Mononuclear cell (primary cell): ENCODE measurements around the gene EFCAB12. TPM values are rescaled to one million over a fixed set of nuclear protein-coding genes. Genes with fewer than 3 reads are reported as not detected.
"Not testable (repeated sequence)": the region's sequence is repeated elsewhere in the genome, so short reads cannot be mapped to it uniquely, and the experiment has no call there.

ENCODE experiments used
- H3K27me3 ChIP-seq: 2 replicates; pipeline ENCODE4 v1.6.0; 2011; ENCODE audit warnings: low read length, control low read depth; ENCODE audit not compliant: insufficient read depth
- H3K4me1 ChIP-seq: 2 replicates; pipeline ENCODE4 v1.5.1; 2011; ENCODE audit warnings: mild to moderate bottlenecking, low read length, control low read depth; ENCODE audit not compliant: insufficient read depth
- H3K4me3 ChIP-seq: 2 replicates; pipeline ENCODE4 v1.5.1; 2011; ENCODE audit warnings: mild to moderate bottlenecking, low read length, moderate library complexity
- H3K9me3 ChIP-seq: 2 replicates; pipeline ENCODE4 v1.5.1; 2011; ENCODE audit warnings: low read depth, mild to moderate bottlenecking, control low read depth, low read length
- total RNA-seq: library from RNA; depleted of rRNA; stranded (reverse); fragments of >200 nt; gene quantifications from one replicate; pipeline ENCODE4 v1.2.3, GENCODE V29; 2012

The EFCAB12 gene
- total RNA-seq, 1 donor, result 1.4 TPM

DNA sequence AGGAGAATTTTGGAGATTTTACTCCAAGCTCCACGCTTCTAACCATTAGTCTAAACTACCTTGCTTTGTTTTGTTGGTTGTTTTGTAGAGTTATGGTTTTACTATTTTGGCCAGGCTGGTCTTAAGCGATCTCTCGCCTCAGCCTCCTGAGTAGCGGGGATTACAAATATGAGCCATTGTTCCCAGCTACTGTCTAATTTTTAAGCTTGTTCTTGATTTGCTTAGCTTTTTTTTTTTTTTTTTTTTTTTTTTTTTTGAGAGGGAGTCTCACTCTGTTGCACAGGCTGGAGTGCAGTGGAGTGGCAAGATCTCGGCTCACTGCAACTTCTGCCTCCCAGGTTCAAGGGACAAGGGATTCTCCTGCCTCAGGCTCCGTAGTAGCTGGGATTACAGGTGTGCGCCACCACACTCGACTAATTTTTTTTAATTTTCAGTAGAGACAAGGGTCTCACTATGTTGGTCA lies 28.5 kb downstream of the EFCAB12 start:
- Histone ChIP-seq H3K27me3 (no peaks in the 10 kb centered on the region), H3K4me1 (peaks cover 22% of the 10 kb centered on the region), H3K9me3 (no peaks in the 10 kb centered on the region), H3K4me3 (peak overlapping the region; percentile 99)

GRCh38 chr3:129399145-129399894 lies 29.1 kb downstream of the EFCAB12 start:
- no peaks in the 10 kb centered on the region for H3K9me3 ChIP-seq
- no peaks in the 10 kb centered on the region for H3K27me3 ChIP-seq
- H3K4me3 ChIP-seq, result peak overlapping the region; percentile 99
- H3K4me1 ChIP-seq, result peaks cover 22% of the 10 kb centered on the region

- no peaks in the 10 kb centered on the region for H3K9me3 ChIP-seq
- H3K4me1 ChIP-seq, result peaks cover 22% of the 10 kb centered on the region
- H3K27me3 ChIP-seq, result no peaks in the 10 kb centered on the region
- H3K4me3 ChIP-seq, result peak overlapping the region; percentile 99
These were observed 29.7 kb downstream of the EFCAB12 start for GRCh38 chr3:129398803-129399144.

- H3K4me3 ChIP-seq, H3K27me3 ChIP-seq, H3K9me3 ChIP-seq: not testable (repeated sequence)
- peaks cover 16% of the 10 kb centered on the region for H3K4me1 ChIP-seq
These were observed 34.5 kb downstream of the EFCAB12 start for GRCh38 chr3:129393760-129394564.

- Histone ChIP-seq H3K9me3 (no peaks in the 10 kb centered on the region), H3K4me1 (peaks cover 10% of the 10 kb centered on the region), H3K4me3 (no peak overlapping the region), H3K27me3 (no peaks in the 10 kb centered on the region)
These were observed 35.2 kb downstream of the EFCAB12 start for GRCh38 chr3:129393271-129393670.

- H3K4me3 ChIP-seq, H3K4me1 ChIP-seq, H3K27me3 ChIP-seq, H3K9me3 ChIP-seq: not testable (repeated sequence)
These were observed 36.1 kb downstream of the EFCAB12 start for GRCh38 chr3:129392106-129392887.

- not testable (repeated sequence) for H3K4me1 ChIP-seq, H3K9me3 ChIP-seq, H3K4me3 ChIP-seq
These were observed 36.9 kb downstream of the EFCAB12 start for GRCh38 chr3:129391583-129391982.

DNA sequence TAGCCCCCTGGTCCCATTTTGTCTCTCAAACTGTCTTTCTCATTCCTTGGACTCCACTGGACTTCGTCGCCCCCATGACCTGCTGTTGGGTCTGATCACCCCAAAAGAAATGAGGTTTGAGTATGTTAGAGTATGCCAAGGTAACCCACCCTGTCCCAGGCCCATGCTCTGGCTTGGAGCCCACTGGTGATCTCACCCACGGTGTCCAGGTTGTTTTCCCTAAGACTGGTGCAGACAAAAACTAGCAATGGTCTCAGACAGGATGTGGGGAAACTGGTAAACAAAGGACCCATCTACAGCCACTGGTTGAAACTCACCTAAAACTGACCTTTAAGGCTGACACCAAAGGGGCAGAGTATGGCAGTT lies 38.9 kb downstream of the EFCAB12 start:
- Histone ChIP-seq H3K4me1 (no peaks in the 10 kb centered on the region), H3K4me3 (no peak overlapping the region), H3K27me3 (no peaks in the 10 kb centered on the region), H3K9me3 (no peaks in the 10 kb centered on the region)

More at GRCh38 chr3:129391583-129391982, 36.9 kb downstream of the EFCAB12 start:
- H3K27me3 ChIP-seq, result not testable (repeated sequence)

DNA sequence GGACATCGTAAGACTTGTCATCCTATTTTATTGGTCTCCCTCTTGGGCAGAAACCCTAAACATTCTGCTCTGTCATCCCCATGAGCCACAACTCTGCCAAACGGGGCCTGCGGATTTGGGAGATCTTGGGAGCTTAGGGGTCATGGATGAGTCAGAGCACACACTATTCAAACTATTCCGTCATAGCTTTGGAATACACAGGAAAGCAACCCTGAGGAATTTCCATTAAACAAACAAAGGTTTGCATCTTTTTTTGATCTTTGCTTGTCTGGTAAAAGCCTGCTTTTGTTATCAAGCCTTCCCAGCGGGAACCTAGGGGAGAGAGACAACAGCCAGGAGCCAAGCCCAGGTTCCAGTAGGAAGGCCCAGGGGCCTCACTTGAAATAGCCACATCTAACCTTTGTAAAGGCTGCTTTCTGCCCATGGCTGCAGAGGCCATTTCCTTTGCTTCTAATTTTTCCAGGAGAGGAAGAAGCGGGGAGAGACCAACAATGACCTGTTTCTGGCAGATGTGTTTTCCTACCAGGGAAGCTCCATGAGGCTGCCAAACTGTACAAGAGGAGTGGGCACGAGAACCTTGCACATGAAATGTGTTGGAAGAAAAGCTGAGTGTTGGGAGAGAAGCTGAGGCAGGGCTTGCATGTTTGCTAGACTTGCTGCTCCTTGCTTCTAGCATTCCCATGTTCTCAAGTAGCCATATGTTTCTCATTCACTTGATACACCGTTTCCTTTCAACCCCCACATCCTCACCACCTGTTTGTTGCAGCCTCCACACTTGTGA lies 39.5 kb downstream of the EFCAB12 start:
- not testable (repeated sequence) for H3K9me3 ChIP-seq, H3K4me1 ChIP-seq, H3K27me3 ChIP-seq, H3K4me3 ChIP-seq

DNA sequence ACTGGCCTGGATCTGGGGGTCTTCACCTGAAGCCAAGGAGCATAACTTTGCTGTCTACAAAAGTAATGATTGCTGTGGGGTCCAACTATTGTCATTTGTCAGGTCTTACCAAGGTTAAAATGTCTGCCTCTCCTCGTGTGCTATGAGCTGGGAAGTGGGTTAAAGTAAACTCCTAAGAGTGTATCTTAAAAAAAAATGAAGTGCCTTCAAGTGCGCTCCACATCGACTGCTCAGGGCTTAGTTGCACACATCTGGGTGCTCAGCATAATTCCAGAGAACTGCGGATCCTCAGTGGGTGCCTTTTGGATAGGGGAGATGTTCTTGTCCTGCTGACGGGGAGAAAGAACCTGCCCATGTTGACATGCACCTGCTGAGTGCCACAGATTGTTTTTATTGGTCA lies 40.9 kb downstream of the EFCAB12 start:
- Histone ChIP-seq H3K4me3 (no peak overlapping the region), H3K9me3 (no peaks in the 10 kb centered on the region), H3K27me3 (no peaks in the 10 kb centered on the region), H3K4me1 (no peaks in the 10 kb centered on the region)

- H3K4me1 ChIP-seq, result no peaks in the 10 kb centered on the region
- H3K9me3 ChIP-seq, result no peaks in the 10 kb centered on the region
- H3K27me3 ChIP-seq, result no peaks in the 10 kb centered on the region
- no peak overlapping the region for H3K4me3 ChIP-seq
These were observed 41.5 kb downstream of the EFCAB12 start for GRCh38 chr3:129386984-129387383.

GRCh38 chr3:129385507-129385906 lies 42.9 kb downstream of the EFCAB12 start:
- not testable (repeated sequence) for H3K9me3 ChIP-seq, H3K4me3 ChIP-seq, H3K27me3 ChIP-seq, H3K4me1 ChIP-seq

- Histone ChIP-seq H3K4me1 (no peaks in the 10 kb centered on the region), H3K9me3 (no peaks in the 10 kb centered on the region), H3K27me3 (no peaks in the 10 kb centered on the region), H3K4me3 (no peak overlapping the region)
These were observed 43.7 kb downstream of the EFCAB12 start for GRCh38 chr3:129384594-129385323.

- not testable (repeated sequence) for H3K4me1 ChIP-seq, H3K27me3 ChIP-seq, H3K9me3 ChIP-seq, H3K4me3 ChIP-seq
These were observed 44.3 kb downstream of the EFCAB12 start for GRCh38 chr3:129384103-129384502.
